Endothelial cell of umbilical vein (primary cell): ENCODE results near the gene NAA10. TPM values are rescaled to one million over a fixed set of nuclear protein-coding genes. Genes with fewer than 3 reads are reported as not detected.
A peak's percentile ranks its signal among the peaks of the same experiment; 100 is the strongest.

ENCODE experiments used
- BruUV-seq: library from RNA; stranded (reverse); fragments of 400-500 nt; replicated peaks from 2 replicates; lab custom pipeline; 2021; lab: Mats Ljungman, UMichigan
- CTCF ChIA-PET: fragments of 300-600, 350-600 bp; sonication (Branson Sonifier 250); formaldehyde crosslinking; loops from one replicate; lab custom pipeline; 2021; ENCODE audit warnings: antibody characterized with exemption, inconsistent platforms; lab: Charles Lee
- POLR2A ChIA-PET: fragments of 300-600, 350-600 bp; sonication (Branson Sonifier 250); formaldehyde crosslinking; loops from one replicate; lab custom pipeline; 2021; ENCODE audit warnings: antibody characterized with exemption, inconsistent platforms; lab: Charles Lee
- DNase-seq: peaks from one replicate; pipeline ENCODE4 v3.0.0-alpha.2; 2011; ENCODE audit warnings: low read depth, low spot score
- FAIRE-seq: peaks from 2 replicates; lab custom pipeline; 2011; peaks lifted over from hg19 to GRCh38; lab: Jason Lieb, UNC
- H2AFZ ChIP-seq: 2 replicates; pipeline ENCODE4 v1.6.0; 2012; ENCODE audit warnings: low read depth, low read length, control low read depth, inconsistent platforms
- H3K27ac ChIP-seq: 2 replicates; pipeline ENCODE4 v1.5.1; 2011; ENCODE audit warnings: low read depth, mild to moderate bottlenecking, control low read depth, low read length, moderate library complexity; ENCODE audit not compliant: insufficient read depth
- H3K27me3 ChIP-seq, 2 experiments: 2 replicates each; pipeline versions ENCODE4 v1.6.0 to v1.6.1; 2011; ENCODE audit warnings: low read length in 2 of 2, mixed read lengths in 1 of 2; ENCODE audit not compliant: control insufficient read depth in 2 of 2, insufficient read depth in 2 of 2
- H3K36me3 ChIP-seq, 2 experiments: 2 replicates in 1 of 2; 3 replicates in 1 of 2; pipeline ENCODE4 v1.5.1; 2011; ENCODE audit warnings: low read length in 2 of 2, mild to moderate bottlenecking in 1 of 2, moderate library complexity in 1 of 2; ENCODE audit not compliant: control insufficient read depth in 2 of 2, insufficient read depth in 2 of 2; ENCODE audit errors: extremely low read depth in 1 of 2
- H3K4me1 ChIP-seq: 3 replicates; pipeline ENCODE4 v1.5.1; 2011; ENCODE audit warnings: mild to moderate bottlenecking, low read length; ENCODE audit not compliant: control insufficient read depth, insufficient read depth; ENCODE audit errors: extremely low read depth
- H3K4me2 ChIP-seq: 2 replicates; pipeline ENCODE4 v1.6.1; 2011; ENCODE audit warnings: low read length, control low read depth, mixed read lengths; ENCODE audit not compliant: insufficient read depth
- H3K4me3 ChIP-seq, 3 experiments: fragments of 200-600 bp in 1 of 3; sonication (generic), shearing (Covaris generic) in 1 of 3; replicated peaks in 1 of 3; 2 replicates each; pipeline ENCODE4 v1.5.1; 2011 to 2016; ENCODE audit warnings: control low read depth in 3 of 3, low read length in 3 of 3, mild to moderate bottlenecking in 2 of 3, inconsistent platforms in 1 of 3, low read depth in 1 of 3, moderate library complexity in 1 of 3; ENCODE audit not compliant: insufficient read depth in 1 of 3
- H3K79me2 ChIP-seq: 2 replicates; pipeline ENCODE4 v1.6.0; 2012; ENCODE audit warnings: low read length, inconsistent platforms; ENCODE audit not compliant: control insufficient read depth, insufficient read depth
- H3K9ac ChIP-seq: replicated peaks from 2 replicates; pipeline ENCODE3; 2011; ENCODE audit warnings: low read length, control low read depth; ENCODE audit not compliant: insufficient read depth; ENCODE audit errors: extremely low read depth
- H3K9me1 ChIP-seq: replicated peaks from 3 replicates; pipeline ENCODE4 v1.6.0; 2011; ENCODE audit warnings: mild to moderate bottlenecking, low read length; ENCODE audit not compliant: control insufficient read depth, insufficient read depth; ENCODE audit errors: extremely low read depth
- H3K9me3 ChIP-seq: replicated peaks from 2 replicates; pipeline ENCODE4 v1.5.1; 2012; ENCODE audit warnings: low read length, inconsistent platforms; ENCODE audit not compliant: control insufficient read depth, insufficient read depth
- H4K20me1 ChIP-seq: replicated peaks from 2 replicates; pipeline ENCODE3; 2011; ENCODE audit warnings: mild to moderate bottlenecking, low read length; ENCODE audit not compliant: control insufficient read depth, insufficient read depth; ENCODE audit errors: extremely low read depth
- EZH2 ChIP-seq: IDR thresholded peaks from 2 replicates; pipeline ENCODE4 v1.6.1; 2012; ENCODE audit warnings: borderline replicate concordance, low read depth, mild to moderate bottlenecking, moderate library complexity, low read length, inconsistent platforms; ENCODE audit not compliant: severe bottlenecking
- FOS ChIP-seq: IDR thresholded peaks from 2 replicates; pipeline ENCODE4 v1.6.1; 2011; ENCODE audit warnings: mild to moderate bottlenecking, low read length, moderate library complexity, borderline replicate concordance; ENCODE audit not compliant: insufficient read depth
- GATA2 ChIP-seq: IDR thresholded peaks from 2 replicates; pipeline ENCODE4 v1.7.0; 2011; ENCODE audit warnings: low read depth, mild to moderate bottlenecking, moderate library complexity, mixed read lengths, low read length; ENCODE audit not compliant: insufficient read length, insufficient read depth
- JUN ChIP-seq: IDR thresholded peaks from 2 replicates; pipeline ENCODE4 v1.6.1; 2011; ENCODE audit warnings: borderline replicate concordance, low read depth; ENCODE audit not compliant: insufficient read length, insufficient read depth
- MAX ChIP-seq: IDR thresholded peaks from 2 replicates; pipeline ENCODE4 v1.6.1; 2011; ENCODE audit not compliant: insufficient read depth, insufficient read length
- MYC ChIP-seq: IDR thresholded peaks from one replicate; pipeline ENCODE4 v1.6.1; 2011; ENCODE audit warnings: mild to moderate bottlenecking, low read depth, low read length
- POLR2A ChIP-seq: IDR thresholded peaks from 2 replicates; pipeline ENCODE4 v1.6.1; 2012; ENCODE audit warnings: low read depth, mild to moderate bottlenecking, control low read depth, low read length
- POLR2AphosphoS5 ChIP-seq: IDR thresholded peaks from 2 replicates; pipeline ENCODE4 v1.6.1; 2012; ENCODE audit warnings: low read depth, mild to moderate bottlenecking, control low read depth, low read length, moderate library complexity; ENCODE audit not compliant: insufficient read depth
- dilution Hi-C: fragments of 300-500 bp; cut with MboI; formaldehyde crosslinking; loops from one replicate; pipeline ENCODE4 v1.15.0; 2019; ENCODE audit warnings: low sequenced_read_pairs; ENCODE audit not compliant: extremely low pct_ligation_motif_present
- intact Hi-C: fragments of 100-400 bp; cut with micrococcal nuclease; formaldehyde crosslinking; loops from one replicate; pipeline ENCODE4 v1.10.0; 2022
- polyA plus RNA-seq, 4 experiments: library from polyadenylated mRNA; depleted of rRNA in 3 of 4; stranded (reverse) in 3 of 4; unstranded in 1 of 4; fragments of >200 nt; gene quantifications; 2 replicates each; pipeline versions ENCODE4 v1.2.1 to v1.2.3, GENCODE V29; 2011 to 2012; ENCODE audit warnings: missing spikeins in 1 of 4
- total RNA-seq: library from RNA; stranded (reverse); gene quantifications from 2 replicates; pipeline ENCODE4 v1.2.3, GENCODE V29; 2021
- TF ChIP-seq, protein P1 (sequence below), 2 donors: IDR thresholded peaks; 1 replicate in 1 of 2; 2 replicates in 1 of 2; pipeline ENCODE4 v1.5.1; 2011; ENCODE audit warnings: low read length in 2 of 2, mild to moderate bottlenecking in 2 of 2, moderate library complexity in 2 of 2, control low read depth in 1 of 2, inconsistent platforms in 1 of 2, low read depth in 1 of 2; ENCODE audit not compliant: insufficient read depth in 1 of 2; ENCODE audit errors: extremely low read depth in 1 of 2

NAA10 gene
- total and polyA plus RNA-seq, 2 donors (not counting 3 experiments of a cell fraction or from before 2014, with no cell fraction given), result 141 to 144 TPM

GRCh38 chrX:153944140-153944799 is 9.4 kb upstream of the NAA10 start, which contains the start of gene RENBP:
Gene RENBP (minus strand): TSS chrX:153944643. CDS start chrX:153944610, 33 bp downstream.
- H3K4me1 ChIP-seq, result peaks cover 19% of the 10 kb centered on the region
- H4K20me1 ChIP-seq, result no peaks in the 10 kb centered on the region
- DNase-seq (no peak), FAIRE-seq (no peak)
- CTCF ChIA-PET, result interaction anchor here (1.1 to 9.4 kb wide), 3 partner anchors 8 to 69 kb away, joined by 3 to 253 read pairs (median 4); partner anchors contain the start of gene ARHGAP4
- H3K9me3 ChIP-seq, result no peaks in the 10 kb centered on the region
- no peaks in the 10 kb centered on the region for H3K79me2 ChIP-seq
- H3K27me3 ChIP-seq, result no peaks in the 10 kb centered on the region
- H3K36me3 ChIP-seq, result no peaks in the 10 kb centered on the region
- no TSS peak for BruUV-seq
- intact Hi-C loops (no loop called here), dilution Hi-C loops (no loop called here)
- POLR2A ChIA-PET, result interaction anchor here (1.1 kb wide), 1 partner anchor 9 kb away, joined by 6 read pairs; no protein-coding TSS in a partner anchor
- TF ChIP-seq GATA2 (no peak), POLR2AphosphoS5 (no peak), MYC (no peak), FOS (no peak), MAX (no peak), JUN (no peak), POLR2A (no peak), EZH2 (no peak)
- TF ChIP-seq, protein P1, sequence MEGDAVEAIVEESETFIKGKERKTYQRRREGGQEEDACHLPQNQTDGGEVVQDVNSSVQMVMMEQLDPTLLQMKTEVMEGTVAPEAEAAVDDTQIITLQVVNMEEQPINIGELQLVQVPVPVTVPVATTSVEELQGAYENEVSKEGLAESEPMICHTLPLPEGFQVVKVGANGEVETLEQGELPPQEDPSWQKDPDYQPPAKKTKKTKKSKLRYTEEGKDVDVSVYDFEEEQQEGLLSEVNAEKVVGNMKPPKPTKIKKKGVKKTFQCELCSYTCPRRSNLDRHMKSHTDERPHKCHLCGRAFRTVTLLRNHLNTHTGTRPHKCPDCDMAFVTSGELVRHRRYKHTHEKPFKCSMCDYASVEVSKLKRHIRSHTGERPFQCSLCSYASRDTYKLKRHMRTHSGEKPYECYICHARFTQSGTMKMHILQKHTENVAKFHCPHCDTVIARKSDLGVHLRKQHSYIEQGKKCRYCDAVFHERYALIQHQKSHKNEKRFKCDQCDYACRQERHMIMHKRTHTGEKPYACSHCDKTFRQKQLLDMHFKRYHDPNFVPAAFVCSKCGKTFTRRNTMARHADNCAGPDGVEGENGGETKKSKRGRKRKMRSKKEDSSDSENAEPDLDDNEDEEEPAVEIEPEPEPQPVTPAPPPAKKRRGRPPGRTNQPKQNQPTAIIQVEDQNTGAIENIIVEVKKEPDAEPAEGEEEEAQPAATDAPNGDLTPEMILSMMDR (IDR thresholded peaks at IDR 0.05; ENCODE audit: extremely low read depth in 1 of 2, insufficient read depth in 1 of 2, low read depth in 1 of 2, low read length in 2 of 2), result no peak
- peak within 1 kb of the TSS; percentile 23 for H2AFZ ChIP-seq
- no peak within 1 kb of the TSS for H3K4me2 ChIP-seq
- H3K9ac ChIP-seq, result no peak within 1 kb of the TSS
- no peak within 1 kb of the TSS for H3K27ac ChIP-seq
- H3K9me1 ChIP-seq, result no peaks in the 10 kb centered on the region
- peak within 1 kb of the TSS in 1 of 3 experiments; percentile 28 for H3K4me3 ChIP-seq
